Stimulated activated CD4-positive, alpha-beta T cell treated with anti-CD3 and anti-CD28 coated beads, TNF-alpha, amount 100 ng/mL, for 1 hour (primary cell): Measurements from ENCODE around the gene MXRA7.
A peak's percentile ranks its signal among the peaks of the same experiment; 100 is the strongest.
"Not testable (repeated sequence)": the region's sequence is repeated elsewhere in the genome, so short reads cannot be mapped to it uniquely, and the experiment has no call there.

ENCODE experiments used
- DNase-seq, 3 donors: peaks; one replicate each; pipeline ENCODE4 v3.0.0-alpha.2; 2020; ENCODE audit warnings: low read depth in 3 of 3, low spot score in 1 of 3

The MXRA7 gene

DNA sequence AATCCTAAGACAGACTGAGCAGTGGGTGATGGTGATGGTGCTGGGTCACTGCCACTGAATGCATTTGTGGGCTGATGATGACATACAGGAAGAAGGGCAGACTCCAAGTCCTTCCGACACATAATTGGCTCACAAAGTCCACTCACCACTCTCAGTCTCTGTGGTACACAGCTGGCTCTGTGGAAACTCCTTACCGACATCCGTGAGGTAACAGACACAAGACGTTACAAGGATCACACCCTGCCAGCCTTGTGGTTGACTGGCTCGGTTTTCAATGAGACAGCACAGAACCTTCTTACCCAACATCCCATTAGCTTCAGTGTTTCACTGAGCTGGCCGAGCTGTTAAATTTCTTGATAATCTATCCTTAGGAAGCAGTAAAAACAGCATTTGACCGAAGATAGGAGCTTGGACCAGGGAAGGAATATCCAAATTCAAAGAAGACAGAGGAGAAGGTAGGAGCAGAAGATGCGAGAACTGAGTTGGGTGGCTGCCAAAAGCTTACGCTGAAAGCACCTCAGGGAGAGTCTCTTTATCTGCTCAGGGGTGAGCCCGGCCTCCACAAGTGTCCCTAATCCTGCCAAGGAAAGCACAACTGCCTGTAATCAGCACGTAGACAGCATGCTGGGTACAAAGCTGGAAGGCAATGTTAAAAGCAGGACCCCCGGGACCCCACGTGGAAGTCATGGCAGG is 5.5 kb upstream of the MXRA7 start:
- DNase-seq: peak in 1 of 3 donors; percentile 17

GRCh38 chr17:76715496-76715830 is 4.7 kb upstream of the MXRA7 start:
- DNase-seq: no peak

DNA sequence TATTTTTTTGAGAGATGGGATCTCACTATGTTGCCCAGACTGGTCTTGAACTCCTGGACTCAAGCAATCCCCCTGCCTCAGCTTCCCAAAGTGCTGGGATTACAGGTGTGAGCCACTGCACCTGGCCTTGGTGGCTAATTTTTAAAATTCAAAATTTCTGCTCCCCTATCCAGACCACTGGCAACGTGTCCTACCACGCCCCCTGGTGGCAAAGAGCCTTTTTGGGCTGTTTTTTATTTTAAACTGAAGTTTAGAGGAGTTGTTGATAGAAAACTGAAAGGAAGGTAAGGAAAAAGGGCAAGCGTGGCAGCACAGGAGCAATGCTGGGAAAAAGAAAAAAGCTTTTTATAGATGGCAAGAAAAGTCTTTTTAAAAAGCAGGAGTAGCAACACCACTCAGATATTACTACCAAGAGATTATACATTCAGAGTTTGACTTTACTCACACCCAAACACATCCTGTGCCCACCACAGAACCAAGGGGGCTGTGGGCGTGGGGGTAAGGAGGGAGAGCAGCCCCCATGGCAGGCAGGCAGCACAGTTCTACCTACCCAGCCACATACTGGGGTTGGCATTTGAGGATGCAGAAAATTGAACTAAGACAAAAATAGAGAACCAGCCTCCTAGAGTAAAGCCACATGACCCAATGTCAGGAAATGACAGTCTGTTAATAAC is 4.2 kb upstream of the MXRA7 start:
- DNase-seq: peak; percentile 45 to 68 (median 56)

GRCh38 chr17:76714336-76714735 is 3.6 kb upstream of the MXRA7 start:
- DNase-seq: no peak

- DNase-seq: no peak
Measured at GRCh38 chr17:76713765-76714164, 3.0 kb upstream of the MXRA7 start.

DNA sequence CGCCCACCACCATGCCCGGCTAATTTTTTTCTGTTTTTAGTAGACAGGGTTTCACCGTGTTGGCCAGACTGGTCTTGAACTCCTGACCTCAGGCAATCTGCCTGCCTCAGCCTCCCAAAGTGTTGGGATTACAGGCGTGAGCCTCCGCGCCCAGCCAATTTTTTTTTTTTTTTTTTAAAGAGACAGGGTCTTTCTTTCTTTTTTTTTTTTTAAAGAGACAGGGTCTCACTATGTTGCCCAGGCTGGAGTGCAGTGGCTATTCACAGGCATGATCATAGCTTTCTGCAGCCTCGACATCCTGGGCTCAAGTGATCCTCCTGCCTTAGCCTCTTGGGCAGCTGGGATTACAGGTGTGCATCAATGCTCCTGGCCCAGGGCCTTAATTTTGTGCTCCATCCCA is 1.6 kb upstream of the MXRA7 start:
- not testable (repeated sequence) for DNase-seq

DNA sequence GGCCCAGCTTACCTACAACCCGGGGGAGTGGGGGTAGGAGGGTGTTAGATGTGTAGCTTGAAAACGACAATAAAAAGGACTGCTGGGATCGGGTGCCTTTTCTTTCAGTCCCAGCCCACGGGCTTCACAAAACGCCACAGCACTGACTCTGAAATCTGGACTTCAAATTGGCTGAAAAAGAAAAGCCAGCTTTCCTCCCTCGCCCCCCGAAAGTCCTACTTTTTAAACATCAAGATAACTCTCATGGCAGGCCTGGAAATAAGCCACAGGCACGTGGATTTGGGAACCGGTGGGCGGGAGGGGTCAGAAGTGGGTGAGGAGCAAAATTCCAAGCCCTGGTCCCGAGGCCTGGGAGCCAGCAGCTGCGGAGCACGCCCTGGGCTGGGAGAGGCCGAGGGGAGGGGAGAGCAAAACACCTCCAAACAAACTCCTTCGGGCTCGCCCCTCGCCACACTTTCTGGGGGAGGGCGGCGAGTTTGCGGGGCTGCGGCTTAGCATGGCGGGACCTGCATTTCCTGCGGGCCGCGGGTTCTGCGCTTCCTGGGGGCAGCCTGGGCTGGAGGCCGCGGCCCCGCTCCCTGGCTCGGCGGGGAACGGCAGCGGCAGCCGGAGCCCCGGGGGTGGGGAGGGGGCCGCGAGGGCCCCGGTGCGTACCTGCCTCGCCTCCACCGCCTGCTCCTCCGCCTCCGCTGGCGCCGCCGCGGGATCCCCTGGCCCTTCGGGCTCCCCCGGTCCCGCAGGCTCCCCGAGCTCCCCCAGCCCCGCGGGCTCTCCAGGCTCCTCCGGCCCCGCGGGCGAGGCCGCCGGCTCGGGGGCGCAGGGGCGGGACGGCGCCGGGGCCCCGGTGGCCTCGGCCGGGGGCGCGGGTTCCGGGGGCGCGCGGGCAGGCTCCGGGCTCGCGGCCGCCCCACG is 558 bp downstream of the MXRA7 start:
- not testable (repeated sequence) for DNase-seq

GRCh38 chr17:76709077-76709950 is 1.5 kb downstream of the MXRA7 start:
- no peak for DNase-seq

GRCh38 chr17:76707985-76708807 is 2.6 kb downstream of the MXRA7 start:
- DNase-seq: no peak

DNA sequence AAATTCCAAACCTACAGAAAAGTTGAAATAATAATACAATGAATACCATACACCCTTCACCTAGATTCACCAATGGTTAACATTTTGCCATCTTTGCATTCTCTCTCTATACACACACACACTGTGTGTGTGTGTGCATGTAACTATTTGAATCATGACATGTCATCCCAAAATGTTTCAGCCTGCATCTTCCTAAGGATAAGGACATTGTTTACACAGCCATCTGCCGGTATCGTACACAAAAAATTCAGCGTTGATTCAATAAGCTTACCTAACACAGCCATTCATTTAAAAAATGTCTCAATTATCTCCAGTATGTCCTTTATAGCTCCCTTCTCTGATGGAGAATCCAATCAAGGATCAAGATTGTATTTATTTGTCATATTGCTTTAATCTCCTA is 3.9 kb downstream of the MXRA7 start:
- no peak for DNase-seq

DNA sequence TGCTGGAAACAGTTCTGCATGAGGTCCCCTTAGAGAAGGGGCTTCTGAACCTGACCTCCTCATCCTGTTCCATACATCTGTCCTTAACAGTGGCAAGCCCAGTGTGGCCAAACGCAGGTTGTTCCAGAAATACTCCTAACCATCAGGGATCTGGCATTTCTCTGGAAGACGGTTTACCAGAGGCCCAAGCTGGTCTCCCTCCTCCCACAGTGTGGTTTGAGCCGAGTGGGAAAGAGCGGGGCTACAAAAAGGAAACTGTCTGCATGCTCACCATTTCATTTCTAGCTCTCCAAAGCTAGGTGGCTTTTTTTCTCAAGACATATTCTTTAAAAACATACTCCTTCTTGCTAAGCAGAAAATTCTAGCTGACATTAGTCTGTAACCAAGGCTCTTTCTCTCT is 6.0 kb downstream of the MXRA7 start:
- DNase-seq: no peak

- DNase-seq: no peak
Measured at GRCh38 chr17:76702941-76703637, 7.7 kb downstream of the MXRA7 start.

GRCh38 chr17:76702076-76702475 is 8.7 kb downstream of the MXRA7 start:
- DNase-seq: no peak

DNA sequence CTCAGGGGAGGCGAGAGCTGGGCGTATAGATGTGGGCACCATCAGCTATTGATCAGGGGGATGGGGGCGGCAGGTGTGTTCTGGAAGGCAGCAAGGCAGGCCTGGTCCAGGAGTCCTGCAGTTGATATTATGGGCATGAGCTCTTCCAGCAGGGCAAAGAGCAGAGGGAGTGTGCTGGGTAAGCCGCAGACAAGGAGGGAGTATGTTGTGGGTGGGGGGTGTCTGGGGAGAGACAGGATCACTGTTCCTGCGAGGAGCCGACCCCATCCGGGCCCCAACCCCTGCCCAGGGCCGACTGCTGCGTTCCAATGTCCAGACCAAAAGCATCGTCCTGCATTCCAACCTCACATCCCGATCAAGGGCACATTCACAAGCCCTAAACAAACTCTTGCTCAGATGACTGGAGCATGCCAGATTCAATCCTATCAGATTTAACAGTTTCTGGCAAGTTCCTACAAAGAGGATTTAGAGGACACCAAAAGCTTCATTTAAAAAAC is 9.2 kb downstream of the MXRA7 start:
- DNase-seq: no peak

DNA sequence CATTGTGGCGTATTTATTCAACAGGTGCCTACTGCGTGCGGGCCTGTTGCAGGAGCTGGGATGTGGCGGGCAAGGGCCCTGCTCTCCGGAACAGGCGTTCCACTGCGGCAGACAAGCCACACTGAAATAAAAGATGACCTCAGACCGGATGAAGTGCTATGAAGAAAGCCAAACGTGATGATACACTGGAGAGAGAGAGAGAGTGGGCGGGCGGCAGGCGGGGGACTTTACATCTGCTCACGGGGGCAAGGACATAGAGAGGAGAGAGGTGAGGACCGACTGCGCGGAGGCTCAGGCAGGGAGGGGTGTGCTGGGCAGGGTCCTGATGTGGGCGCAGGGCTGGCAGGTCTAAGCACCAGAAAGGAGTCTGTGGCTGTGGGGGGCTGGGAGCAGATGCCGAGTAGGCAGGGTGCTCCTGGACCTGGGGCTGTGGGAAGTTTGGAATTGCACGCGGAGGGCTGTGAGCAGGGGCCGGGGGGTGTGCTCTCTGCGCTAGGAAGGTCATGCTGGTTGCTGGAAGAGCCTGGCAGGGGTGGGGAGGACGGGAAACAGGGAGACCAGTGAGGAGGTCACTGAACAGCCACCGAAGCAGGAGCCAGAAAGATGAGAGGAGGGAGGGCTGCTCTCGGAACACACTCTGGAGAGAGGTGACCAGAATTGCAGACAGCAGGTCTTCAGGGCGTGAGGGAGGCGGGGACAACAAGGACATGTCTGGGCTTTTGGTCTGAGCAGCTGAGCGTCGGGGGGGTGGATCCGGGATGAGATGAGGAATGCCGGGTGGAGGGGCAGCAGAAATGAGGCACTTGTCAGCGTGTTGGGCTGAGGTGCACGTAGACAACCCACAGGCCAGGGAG is 9.9 kb downstream of the MXRA7 start:
- no peak for DNase-seq

DNA sequence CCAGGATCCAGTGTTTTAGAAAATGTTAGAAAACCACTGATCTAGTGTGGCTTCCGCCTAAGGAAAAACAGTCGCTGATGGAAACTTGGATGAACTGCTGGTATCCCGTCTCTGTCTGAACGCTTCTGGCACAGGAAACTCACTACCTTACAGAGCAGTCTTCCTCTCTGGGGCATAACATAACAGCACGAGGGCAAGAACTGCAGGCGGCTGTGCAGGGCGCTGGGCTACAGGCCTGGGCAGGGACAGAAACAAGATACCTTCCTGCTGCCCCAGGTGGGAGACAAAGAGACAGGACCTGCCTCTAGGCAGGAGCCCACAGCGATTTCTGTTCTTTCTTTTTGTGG is 10.5 kb downstream of the MXRA7 start:
- DNase-seq: no peak

DNA sequence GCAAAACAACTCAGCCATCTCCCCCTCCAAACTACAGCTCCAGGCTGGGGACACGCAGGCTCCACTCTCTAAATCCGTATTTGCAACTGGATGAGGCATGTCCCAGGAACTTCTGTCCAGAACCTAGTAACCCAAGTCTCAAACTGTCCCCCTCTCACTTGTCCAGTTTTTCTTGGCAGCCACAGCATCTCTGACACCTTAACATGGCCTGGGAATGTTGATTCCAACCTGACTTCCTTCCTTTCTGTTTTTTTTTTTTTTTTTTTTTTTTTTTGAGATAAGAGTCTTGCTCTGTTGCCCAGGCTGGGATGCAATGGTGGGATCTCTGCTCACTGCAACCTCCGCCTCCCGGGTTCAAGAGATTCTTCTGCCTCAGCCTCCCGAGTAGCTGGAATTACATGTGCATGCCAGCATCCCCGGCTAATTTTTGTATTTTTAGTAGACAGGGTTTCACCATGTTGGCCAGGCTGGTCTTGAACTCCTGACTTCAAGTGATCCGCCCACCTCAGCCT is 12.2 kb downstream of the MXRA7 start:
- not testable (repeated sequence) for DNase-seq

DNA sequence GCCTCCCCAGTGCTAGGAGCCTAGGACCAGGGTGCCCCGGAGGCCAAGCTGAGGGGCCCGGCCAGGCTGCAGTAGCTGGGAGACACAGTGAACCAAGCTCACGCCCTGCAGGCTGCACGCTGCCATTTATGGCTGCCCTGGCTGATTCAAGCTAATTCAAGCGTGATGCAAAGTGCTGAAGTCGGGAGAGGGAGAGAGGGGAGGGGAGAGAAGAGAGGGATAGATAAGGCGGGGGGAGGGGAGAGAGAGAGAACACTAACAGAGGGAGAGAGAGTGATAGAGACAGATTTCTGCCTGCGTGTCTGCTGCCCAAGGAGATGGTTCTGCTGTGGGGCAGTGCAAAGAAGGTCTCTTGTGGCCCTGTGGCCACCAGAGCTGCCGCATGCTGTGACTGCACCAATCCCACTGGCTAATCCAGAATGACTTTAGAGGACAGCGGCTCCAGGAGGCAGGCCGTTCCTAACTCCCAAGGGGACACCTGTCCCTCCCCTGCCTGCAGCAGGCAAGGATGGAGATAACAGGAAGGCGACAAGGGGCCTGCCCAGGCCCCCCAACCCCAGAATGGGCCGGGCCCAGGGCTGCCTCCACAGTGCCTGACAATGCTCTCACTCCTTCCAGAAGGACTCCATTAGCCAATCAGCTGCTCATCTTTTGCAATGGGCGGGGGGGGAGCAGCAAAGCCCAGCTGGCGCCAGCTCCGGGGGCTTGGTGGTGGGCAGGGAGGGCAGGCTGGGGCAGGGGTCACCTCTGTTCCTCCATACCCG is 12.9 kb downstream of the MXRA7 start:
- DNase-seq: no peak
